ENCODE measurements around the gene PLEKHH2.
"Not testable (repeated sequence)": the region's sequence is repeated elsewhere in the genome, so short reads cannot be mapped to it uniquely, and the experiment has no call there.

The PLEKHH2 gene

DNA sequence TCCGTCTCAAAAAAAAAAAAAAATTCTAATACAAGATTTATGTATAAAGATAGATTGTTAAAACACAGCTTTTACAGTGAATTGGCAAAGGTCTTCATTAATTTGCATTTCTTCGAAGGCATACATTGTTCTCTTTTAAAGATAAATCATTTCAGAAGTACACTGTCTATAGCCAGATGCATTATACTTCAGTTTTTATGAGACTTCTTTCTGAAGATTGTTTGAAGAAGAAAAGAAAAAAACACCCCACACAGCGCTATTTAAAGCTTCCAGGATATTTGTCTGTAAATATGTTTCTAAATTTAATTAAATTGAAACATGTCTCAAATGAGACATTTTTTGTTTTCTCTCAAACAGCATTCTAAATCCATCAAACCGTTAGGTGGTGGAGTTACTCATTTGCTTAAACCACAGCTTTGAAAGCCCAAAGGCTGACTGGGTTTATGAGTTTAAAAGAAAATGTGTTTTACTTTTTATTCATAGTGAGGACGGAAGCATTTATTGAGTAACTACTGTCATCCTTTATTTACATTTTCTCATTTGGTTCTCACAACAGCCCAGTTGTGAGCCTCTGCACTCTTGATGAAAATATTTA is 81.6 kb downstream of the PLEKHH2 start:
- DNase-seq: no peak

DNA sequence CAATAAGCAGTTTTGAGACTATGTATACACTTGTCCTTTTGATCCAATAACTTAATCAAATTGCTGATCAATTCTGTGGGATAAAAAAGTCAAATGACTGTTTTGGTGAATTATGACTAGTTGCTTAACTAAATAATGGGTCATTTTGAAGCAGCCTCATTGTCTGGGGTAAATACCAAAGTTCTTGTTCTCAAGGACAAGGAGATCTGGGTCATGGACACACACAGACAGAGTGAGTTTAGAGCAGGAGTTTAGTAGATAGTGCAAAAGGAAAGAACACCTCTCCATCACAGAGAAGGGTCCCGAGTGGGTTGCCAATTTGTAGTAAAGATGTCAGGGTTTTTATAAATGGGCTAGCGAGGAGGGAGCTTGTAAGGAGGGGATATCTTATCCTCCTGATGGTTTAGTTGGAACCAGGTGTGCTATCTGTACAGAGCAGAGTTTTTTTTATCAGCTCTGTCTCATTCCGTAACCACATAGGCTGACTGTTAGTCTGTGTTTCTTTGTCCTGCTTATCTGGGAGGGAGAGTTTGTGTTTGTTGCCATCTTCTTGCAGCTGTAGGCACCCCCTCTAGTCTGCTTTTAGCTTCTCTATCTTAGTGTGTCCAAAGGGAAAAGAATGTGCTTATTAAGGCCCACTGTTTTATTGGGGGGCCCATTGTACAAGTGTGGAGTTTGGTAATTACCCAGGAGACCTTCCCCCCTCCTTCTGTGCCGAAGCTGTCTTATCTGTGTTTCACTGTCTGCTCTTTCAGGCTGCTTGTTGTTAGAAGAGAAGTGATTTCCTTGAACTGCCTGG is 87.9 kb downstream of the PLEKHH2 start:
- DNase-seq: no peak

DNA sequence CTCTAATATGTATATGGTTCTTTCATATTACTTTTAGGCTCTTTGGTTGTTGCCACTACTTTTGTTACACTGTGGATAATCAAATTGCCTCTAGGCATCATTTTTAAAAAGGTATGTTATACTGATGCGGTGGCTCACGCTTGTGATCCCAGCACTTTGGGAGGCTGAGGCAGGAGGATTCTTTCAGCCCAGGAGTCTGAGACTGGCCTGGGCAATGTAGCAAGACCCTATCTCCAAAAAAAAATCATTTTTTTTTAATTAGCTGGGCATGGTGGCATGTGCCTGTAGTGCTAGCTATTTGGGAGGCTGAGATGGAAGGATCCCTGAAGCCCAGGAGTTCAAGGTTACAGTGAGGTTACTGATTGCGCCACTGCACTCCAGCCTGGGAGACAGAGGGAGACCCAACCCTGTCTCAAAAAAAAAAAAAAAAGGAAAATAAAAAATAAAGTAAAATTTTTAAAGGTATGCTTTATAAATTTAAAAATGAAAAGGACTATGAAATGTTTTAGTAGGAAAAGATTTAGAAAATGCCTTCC is 88.7 kb downstream of the PLEKHH2 start:
- no peak for DNase-seq

DNA sequence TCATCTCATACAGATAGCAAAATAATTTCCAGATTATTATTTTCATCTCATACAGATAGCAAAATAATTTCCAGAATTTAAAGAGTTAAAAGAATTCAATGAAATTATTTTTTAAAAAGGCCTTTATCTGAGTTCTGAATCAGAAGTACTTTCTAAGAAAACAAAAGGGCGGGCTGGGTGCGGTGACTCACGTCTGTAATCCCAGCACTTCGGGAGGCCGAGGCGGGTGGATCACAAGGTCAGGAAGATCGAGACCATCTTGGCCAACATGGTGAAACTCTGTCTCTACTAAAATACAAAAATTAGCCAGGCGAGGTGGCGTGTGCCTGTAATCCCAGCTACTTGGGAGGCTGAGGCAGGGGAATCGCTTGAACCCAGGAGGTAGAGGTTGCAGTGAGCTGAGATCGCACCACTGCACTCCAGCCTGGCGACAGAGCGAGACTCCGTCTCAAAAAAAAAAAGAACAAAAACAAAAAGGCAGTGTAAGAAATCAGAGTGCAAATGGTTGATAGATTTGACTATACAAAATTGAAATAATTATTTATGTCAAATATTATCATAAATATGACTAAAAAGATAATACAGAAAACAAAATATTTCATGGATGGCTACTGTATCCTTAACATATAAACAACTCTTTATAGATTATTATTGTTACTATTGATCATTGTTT is 90.0 kb downstream of the PLEKHH2 start:
- DNase-seq: not testable (repeated sequence)

DNA sequence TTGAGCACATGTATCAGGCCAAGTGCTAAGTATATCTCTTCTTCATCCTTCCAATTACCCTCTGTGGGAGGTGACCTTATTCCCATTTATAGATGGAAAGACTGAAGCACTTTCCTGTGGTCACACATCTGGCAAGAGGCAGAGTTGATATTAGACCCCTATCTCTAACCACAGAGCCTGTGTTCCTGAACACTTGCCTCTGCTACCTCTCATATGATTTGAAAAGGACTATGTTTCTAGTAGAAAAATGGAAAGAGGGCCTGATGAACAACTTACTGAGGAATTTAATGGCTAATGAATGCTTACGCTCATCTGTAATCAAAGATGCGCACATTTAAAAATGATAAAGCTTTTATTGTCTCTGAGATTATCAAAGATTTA is 90.6 kb downstream of the PLEKHH2 start:
- no peak for DNase-seq

DNA sequence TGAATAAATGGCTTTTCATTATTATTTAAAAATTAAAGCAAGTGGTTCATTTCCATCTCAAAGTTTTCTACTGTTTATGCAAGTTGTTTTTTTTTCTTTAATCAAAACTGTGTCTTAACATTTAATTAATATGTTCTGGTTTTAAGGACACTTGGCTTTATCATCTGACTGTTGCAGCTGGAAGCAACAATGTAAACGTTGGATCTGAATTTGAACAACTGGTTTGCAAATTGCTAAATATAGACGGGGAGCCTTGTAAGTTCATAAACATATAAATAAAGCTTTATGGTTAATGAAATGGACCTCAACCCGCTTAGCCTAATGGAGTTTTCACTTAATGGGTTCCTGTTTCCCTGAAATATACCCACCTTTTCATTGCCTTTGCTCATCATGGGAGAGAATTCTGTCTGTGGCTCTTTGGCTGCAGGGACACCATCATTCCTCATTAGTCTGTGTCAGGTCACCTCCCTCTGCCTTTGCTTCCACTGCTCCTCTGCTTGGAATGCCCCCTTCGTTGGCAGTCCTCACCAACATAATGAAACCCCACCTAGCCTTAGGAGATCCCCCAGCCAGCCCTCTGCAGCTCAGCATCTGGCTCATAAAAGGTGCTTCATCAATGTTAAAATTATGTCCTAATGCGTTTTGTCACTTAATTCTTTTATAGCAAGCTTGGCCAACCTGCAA is 92.6 kb downstream of the PLEKHH2 start:
- no peak for DNase-seq

DNA sequence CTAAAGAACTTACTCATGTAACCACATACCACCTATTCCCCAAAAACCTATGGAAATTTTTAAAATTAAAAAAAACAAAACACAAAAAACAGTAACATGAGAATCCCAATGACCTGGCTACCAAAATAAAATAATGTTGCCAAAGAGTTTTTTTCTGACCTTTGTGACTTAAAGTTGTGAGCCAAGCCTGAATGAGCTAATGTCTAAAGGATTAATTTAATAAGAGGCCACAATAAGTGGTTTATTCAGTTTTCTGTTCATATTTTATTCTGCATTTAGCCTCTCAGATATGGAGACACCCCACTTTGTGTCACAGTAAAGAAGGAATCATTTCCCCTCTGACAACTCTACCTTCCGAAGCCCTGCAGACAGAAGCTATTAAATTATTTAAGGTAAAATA is 94.2 kb downstream of the PLEKHH2 start:
- DNase-seq: no peak

DNA sequence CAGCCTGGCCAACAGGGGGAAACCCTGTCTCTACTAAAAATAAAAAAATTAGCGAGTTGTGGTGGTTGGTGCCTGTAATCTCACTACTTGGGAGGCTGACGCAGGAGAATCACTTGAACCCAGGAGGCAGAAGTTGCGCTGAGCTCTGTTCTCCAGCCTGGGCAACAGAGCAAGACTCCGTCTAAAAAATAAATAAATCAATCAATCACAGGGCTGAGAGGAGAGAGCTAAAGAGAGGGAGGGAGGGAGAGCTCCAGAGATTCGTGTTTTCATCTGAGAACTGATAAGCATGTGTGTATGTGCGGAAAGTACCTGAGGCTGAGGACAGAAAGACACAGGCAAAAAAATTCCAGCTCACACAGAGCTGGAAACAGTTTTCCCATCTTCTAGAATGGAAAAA is 99.6 kb downstream of the PLEKHH2 start:
- no peak for DNase-seq

DNA sequence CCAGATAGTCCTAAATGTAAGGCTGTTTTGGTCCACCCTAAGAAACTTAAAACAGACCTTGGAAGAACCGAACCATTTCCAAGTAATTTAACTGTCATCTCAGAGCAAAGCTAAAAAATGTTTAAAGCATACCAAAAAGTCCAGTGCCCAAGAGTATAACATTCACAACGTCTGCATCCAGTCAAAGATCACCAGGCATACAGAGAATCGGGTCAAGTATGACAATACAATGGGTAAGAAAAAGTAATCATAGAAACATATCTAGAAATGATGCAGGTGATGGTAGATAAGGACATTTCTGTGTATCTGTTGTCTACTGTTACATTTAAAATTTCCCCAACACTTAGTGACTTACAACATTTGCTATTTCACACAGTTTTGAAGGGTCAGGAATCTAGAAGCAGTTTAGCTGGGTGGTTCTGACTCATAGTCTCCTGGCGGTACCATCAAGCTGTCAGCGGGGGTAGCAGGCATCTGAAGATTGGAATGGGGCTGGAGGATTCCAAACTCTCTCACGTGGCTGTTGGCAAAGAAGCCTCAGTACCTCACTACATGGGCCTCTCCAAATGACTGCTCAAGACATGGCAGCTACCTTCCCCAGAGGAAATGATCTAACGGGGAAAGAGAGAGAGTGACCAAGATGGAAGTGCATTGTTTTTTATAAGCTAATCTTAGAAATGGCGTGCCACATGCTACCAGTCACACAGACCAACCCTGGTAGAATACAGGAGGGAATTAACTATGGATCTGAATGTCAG is 100.2 kb downstream of the PLEKHH2 start:
- no peak for DNase-seq

DNA sequence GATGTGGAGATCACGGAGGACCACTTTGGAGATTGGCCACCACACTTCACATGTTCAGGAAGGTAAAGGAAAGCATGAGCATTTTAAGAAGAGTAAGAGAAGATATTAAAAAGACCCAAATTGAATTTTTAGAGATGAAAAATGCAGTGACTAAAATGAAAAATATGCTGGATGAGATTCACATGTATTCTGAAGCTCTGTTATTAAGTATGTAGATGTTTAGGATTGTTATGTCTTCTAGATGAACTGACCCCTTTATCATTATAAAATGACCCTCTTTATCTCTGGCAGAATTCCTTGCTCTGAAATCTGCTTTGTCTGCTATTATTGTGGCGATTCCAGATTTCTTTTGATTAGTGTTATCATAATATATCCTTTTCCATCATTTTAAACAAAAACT is 100.8 kb downstream of the PLEKHH2 start:
- DNase-seq: no peak

DNA sequence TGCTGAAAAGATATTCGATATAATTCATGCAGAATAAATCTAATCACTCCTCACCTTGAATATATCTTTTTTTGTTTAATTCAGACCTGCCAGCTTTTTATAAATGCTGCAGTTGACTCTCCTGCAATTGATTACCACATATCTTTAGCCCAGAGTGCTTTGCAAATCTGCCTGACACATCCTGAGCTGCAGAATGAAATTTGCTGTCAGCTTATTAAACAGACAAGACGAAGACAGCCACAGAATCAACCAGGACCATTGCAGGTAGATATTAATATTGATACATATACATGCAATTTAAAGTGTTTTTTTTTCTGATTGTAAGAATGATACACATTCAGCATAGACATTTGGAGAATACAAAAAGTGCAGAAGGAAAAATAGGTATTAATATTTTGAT is 101.2 kb downstream of the PLEKHH2 start:
- no peak for DNase-seq

DNA sequence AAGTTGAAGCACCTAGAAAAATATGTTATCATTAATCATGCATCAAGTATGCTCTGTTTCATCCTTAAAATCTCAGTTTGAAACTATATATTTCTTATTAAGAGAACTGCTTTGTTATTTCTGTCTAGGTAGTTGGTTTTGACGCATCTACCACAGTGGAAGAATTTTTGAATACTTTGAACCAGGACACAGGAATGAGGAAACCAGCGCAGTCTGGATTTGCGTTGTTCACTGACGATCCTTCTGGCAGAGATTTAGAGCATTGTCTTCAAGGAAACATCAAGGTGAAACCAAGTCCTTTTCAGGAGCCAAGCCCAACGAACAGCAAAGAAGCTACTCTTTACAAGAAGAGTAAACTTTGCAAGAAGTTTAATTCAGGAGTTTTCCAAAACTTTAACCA is 106.6 kb downstream of the PLEKHH2 start:
- no peak for DNase-seq

DNA sequence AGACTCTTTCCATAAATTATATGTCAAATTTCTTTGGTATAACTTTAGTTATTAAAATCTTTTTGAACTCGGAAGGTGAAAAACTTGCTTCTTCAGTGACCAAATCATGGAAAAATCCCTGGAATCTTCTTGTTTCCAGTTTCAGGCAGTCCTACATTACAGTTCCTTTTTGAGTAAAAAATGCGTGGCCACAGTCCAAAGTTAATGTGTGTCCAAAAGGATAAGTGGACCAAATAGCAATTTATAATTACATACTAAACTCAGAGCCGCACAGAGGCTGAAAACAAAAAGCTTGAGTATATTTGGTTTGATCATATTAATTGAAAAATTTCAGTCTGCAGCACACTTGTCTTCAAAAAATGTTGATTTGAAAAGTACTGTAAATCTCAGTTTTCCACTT is 108.4 kb downstream of the PLEKHH2 start:
- DNase-seq: no peak

DNA sequence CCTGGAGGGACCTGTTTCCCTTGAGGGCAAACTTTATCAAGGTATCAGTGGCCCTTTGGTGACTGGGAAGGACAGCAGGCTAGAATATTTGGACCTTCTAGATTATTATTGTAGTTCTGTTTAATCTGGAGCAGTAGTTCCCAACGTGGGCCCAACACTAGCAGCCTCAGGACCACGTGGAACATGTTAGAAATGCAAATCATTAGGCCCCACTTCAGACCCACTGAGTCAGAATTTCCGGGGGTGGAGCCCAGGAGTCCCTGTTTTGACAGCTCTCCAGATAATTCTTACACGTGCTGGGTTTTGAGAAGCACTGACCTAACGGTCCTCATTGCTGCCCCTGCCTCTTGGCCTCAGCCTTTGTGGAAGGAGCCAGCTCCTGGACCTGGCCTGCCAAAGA is 111.3 kb downstream of the PLEKHH2 start:
- DNase-seq: no peak

DNA sequence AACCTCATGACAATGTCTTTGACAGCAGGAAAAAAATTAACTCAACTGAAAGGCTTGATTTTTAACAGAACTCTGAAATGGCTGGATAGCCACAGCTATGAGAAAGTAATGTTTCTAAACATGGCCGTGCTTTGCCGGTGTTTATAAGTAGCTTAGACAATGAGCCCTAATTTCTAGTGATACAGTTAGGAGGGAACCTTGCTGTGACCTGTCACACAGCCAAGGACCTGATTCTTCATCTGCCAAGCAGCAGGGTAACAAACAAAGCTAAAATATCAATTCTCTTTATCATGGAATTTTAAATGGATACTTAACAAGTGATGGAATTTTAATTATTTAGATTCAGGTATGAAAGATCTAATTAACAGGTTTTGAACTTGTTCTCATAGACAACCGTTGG is 112.5 kb downstream of the PLEKHH2 start:
- DNase-seq: no peak

DNA sequence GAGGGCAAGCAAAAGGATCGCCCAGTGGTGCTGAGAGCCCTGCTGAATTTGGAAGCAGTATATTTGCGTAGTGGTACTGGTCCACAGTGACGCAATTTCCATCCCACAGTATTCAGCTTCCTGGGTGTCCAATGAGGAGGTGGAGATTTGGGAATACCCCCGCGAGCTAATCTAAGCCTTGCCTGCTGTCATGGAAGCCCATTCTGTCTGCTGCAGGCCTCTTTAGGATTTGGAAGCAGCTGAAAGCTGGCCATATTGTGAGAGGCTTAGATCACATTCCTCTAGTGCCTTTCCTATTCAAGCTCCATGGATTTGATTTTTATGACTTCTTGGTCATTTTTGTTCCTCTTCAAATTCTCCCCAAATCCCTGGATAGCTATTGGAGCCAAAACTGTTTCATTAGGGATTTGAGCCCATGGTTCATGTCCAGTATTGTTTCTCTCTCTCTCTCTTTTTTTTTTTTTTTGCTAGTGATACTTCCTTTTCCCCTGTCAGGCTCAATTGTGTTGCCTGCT is 114.5 kb downstream of the PLEKHH2 start:
- no peak for DNase-seq

DNA sequence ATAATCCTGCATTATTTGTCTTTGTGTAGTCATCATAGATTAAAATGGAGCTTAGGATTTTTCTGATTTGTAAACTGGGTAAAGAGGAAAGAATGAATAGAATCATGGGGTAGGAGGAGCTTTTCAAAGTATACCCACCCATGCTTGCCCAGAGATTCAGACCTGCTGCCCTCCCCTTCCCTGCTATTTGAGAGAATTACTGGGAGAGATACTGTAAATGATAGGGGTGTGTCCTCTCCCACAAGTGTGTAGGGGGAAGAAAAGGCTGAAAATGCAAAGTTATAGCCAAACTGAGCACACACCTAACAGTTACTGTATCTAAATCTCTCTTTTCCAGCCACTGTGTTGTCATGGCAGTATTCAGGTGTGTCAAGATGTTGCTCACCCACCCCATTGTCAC is 115.2 kb downstream of the PLEKHH2 start:
- DNase-seq: no peak

DNA sequence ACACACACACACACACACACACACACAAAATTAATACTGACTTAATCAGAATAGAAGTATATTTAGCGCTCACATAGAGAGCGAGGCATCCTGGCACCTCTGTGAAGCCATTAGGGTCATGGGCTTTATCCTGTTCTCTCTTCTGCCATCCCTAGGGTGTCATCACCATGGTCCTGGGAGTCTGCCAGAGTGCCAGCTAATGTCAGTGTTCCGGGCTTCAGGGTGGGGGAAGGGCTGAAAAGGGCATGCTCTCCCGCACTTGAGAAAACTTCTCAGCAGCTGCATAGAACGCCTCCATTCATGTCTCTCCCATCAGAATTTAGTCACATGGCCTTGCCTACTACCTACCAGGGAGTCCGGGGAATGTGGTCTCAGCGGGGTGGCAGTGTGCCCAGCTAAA is 117.1 kb downstream of the PLEKHH2 start:
- DNase-seq: no peak

DNA sequence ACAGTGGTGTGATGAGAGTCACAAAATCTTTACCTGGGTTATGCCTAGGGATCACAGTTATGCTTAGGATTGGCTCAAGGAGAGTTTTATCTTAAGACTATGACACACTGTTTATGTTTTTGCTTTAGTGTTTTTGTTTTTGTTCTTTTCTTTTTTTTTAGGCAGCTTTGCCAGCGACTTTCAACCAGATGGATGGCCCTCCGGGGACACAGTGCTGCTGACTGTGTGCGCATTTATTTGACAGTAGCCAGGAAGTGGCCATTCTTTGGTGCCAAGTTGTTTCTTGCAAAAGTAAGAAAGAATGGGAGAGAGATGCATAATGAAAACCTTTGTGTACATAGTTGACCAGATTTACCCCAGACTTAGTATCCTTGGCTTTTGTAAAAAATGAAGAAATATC is 121.7 kb downstream of the PLEKHH2 start:
- DNase-seq: no peak

DNA sequence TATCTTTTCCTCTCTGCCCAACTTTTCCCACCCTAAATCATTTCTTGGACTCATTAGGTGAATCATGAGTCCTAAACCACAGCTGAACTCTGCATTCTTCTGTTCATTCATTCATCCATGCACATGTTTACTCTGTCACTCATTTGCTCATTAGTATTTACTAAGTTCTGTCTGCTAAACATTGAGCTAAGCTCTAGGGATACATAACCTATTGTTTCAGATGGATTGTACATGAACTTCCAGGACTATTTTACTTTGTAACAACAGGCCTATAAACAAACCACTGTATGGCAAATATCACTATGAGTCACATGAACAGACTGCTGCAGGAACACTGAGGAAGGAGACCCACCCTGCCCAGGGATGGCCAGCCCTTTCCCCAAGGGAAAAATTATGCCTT is 122.1 kb downstream of the PLEKHH2 start:
- DNase-seq: no peak

DNA sequence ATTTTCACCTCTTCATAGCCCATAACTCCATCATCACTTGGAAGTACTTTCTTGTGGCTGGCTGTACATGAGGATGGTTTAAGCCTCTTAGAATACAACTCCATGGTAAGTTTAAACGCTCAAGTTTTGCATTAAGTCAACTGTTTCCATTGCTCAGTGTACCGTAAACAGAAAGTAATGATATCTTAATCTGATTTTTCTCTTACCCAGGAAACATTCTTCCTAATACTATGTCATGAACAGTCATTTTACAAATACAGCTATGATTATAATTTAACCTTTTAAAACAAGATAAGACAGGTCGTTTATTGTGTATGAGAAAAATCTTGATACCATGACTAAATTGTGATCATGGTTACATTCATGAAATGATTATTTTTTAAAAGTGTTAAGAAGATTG is 125.2 kb downstream of the PLEKHH2 start:
- DNase-seq: peak; percentile 68

DNA sequence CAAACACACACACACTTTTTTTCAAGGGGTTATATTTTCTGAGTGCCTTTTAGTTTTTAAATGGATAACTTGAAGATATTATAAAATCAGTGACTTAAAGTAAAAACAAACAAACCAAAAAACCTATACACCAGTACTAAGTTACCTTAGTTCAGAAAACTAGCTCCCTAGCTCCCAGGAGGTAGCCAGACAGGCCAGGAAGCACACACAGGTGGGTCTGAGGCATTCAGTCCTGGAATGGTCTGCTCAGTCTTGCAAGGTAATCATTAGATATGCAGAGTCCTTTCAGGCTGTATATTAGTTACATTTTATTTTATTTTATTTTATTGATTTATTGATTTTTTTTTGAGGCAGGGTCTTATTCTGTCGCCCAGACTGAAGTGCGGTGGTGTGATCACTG is 126.0 kb downstream of the PLEKHH2 start:
- no peak for DNase-seq

Measured in activated CD4-positive, alpha-beta T cell treated with anti-CD3 and anti-CD28 coated beads, Interleukin-10, Interleukin-2, amounts not matched to agents 100 ng/mL and 50 ng/mL, durations not matched to agents 16 hours and 8 hours (primary cell).